ENCODE measurements around the gene RBMS3.
"Not testable (repeated sequence)": the region's sequence is repeated elsewhere in the genome, so short reads cannot be mapped to it uniquely, and the experiment has no call there.

Gene RBMS3

GRCh38 chr3:29642393-29643033 lies 361.6 kb downstream of the RBMS3 start:
- no peak for DNase-seq

- no peak for DNase-seq
Measured at GRCh38 chr3:29643034-29643425, 362.2 kb downstream of the RBMS3 start.

- DNase-seq: no peak
Measured at GRCh38 chr3:29644261-29644660, 363.4 kb downstream of the RBMS3 start.

- DNase-seq: no peak
Measured at GRCh38 chr3:29644956-29645636, 364.2 kb downstream of the RBMS3 start.

- DNase-seq: no peak
Measured at GRCh38 chr3:29646043-29646442, 365.2 kb downstream of the RBMS3 start.

- DNase-seq: peak; percentile 18
Measured at GRCh38 chr3:29649815-29650547, 369.1 kb downstream of the RBMS3 start.

- no peak for DNase-seq
Measured at GRCh38 chr3:29653680-29654079, 372.8 kb downstream of the RBMS3 start.

- no peak for DNase-seq
Measured at GRCh38 chr3:29655015-29655747, 374.3 kb downstream of the RBMS3 start.

- DNase-seq: no peak
Measured at GRCh38 chr3:29665688-29666087, 384.8 kb downstream of the RBMS3 start.

GRCh38 chr3:29668233-29668632 lies 387.4 kb downstream of the RBMS3 start:
- DNase-seq: no peak

- DNase-seq: no peak
Measured at GRCh38 chr3:29668728-29669127, 387.9 kb downstream of the RBMS3 start.

GRCh38 chr3:29670476-29670875 lies 389.6 kb downstream of the RBMS3 start:
- not testable (repeated sequence) for DNase-seq

GRCh38 chr3:29677421-29677820 lies 396.6 kb downstream of the RBMS3 start:
- no peak for DNase-seq

- DNase-seq: no peak
Measured at GRCh38 chr3:29679944-29680343, 399.1 kb downstream of the RBMS3 start.

- DNase-seq: no peak
Measured at GRCh38 chr3:29683018-29683993, 402.4 kb downstream of the RBMS3 start.

- peak; percentile 4 for DNase-seq
Measured at GRCh38 chr3:29686889-29687592, 406.2 kb downstream of the RBMS3 start.

GRCh38 chr3:29690686-29691353 lies 409.9 kb downstream of the RBMS3 start:
- no peak for DNase-seq

GRCh38 chr3:29693863-29694262 lies 413.0 kb downstream of the RBMS3 start:
- no peak for DNase-seq

- DNase-seq: no peak
Measured at GRCh38 chr3:29694331-29694730, 413.5 kb downstream of the RBMS3 start.

- DNase-seq: no peak
Measured at GRCh38 chr3:29694783-29695182, 413.9 kb downstream of the RBMS3 start.

GRCh38 chr3:29695201-29695600 lies 414.3 kb downstream of the RBMS3 start:
- DNase-seq: no peak
